HepG2 (cell line): ENCODE results near the gene PDP2. TPM values are rescaled to one million over a fixed set of nuclear protein-coding genes. Genes with fewer than 3 reads are reported as not detected.
A peak's percentile ranks its signal among the peaks of the same experiment; 100 is the strongest.

Experiments
- AHR ChIP-seq: IDR thresholded peaks from 2 replicates; pipeline ENCODE4 v1.6.1; 2018; ENCODE audit warnings: missing genetic modification reagents, missing compliant biosample characterization
- ETV5 ChIP-seq: IDR thresholded peaks from 2 replicates; pipeline ENCODE4 v1.6.1; 2018; ENCODE audit warnings: missing biosample characterization, missing genetic modification reagents, inconsistent platforms, borderline replicate concordance
- FOXC1 ChIP-seq: sonication (generic); formaldehyde crosslinking; IDR thresholded peaks from 2 replicates; pipeline ENCODE4 v1.8.0; 2022; ENCODE audit warnings: mild to moderate bottlenecking, missing genetic modification reagents, borderline replicate concordance
- HNF1B ChIP-seq: sonication (generic); formaldehyde crosslinking; IDR thresholded peaks from 2 replicates; pipeline ENCODE4 v1.5.1; 2020; ENCODE audit warnings: mild to moderate bottlenecking, moderate library complexity, missing genetic modification reagents
- HNF4G ChIP-seq, 2 experiments: sonication (generic) in 1 of 2; formaldehyde crosslinking in 1 of 2; IDR thresholded peaks; 2 replicates each; pipeline versions ENCODE4 v1.4.0 to v1.6.1; 2011 to 2020; ENCODE audit warnings: borderline replicate concordance in 2 of 2, low read depth in 2 of 2, mild to moderate bottlenecking in 2 of 2, low read length in 1 of 2, missing genetic modification reagents in 1 of 2, moderate library complexity in 1 of 2
- HNRNPLL ChIP-seq: fragments of 200-400 bp; formaldehyde crosslinking; IDR thresholded peaks from 2 replicates; pipeline ENCODE4 v1.6.1; 2017; ENCODE audit warnings: mild to moderate bottlenecking, low read depth, low read length; ENCODE audit not compliant: poor library complexity, severe bottlenecking
- KLF11 ChIP-seq: IDR thresholded peaks from 2 replicates; pipeline ENCODE4 v1.6.1; 2016; ENCODE audit warnings: missing compliant biosample characterization
- PTBP1 ChIP-seq: fragments of 200-400 bp; formaldehyde crosslinking; IDR thresholded peaks from 2 replicates; pipeline ENCODE4 v1.6.1; 2018; ENCODE audit warnings: low read length, low read depth; ENCODE audit not compliant: poor library complexity, severe bottlenecking
- SMAD1 ChIP-seq: sonication (generic); formaldehyde crosslinking; IDR thresholded peaks from 2 replicates; pipeline ENCODE4 v1.4.0; 2020; ENCODE audit warnings: missing genetic modification reagents, low read depth, mild to moderate bottlenecking, borderline replicate concordance
- ZMYM2 ChIP-seq: sonication (generic); formaldehyde crosslinking; IDR thresholded peaks from 2 replicates; pipeline ENCODE4 v1.8.0; 2022; ENCODE audit warnings: mild to moderate bottlenecking, missing genetic modification reagents
- ZNF225 ChIP-seq: sonication (generic); formaldehyde crosslinking; IDR thresholded peaks from 2 replicates; pipeline ENCODE4 v1.4.0; 2020; ENCODE audit warnings: mild to moderate bottlenecking, missing genetic modification reagents
- ZNF503 ChIP-seq: sonication (generic); formaldehyde crosslinking; IDR thresholded peaks from 2 replicates; pipeline ENCODE4 v1.4.0; 2020; ENCODE audit warnings: missing genetic modification reagents
- ZNF605 ChIP-seq: sonication (generic); formaldehyde crosslinking; IDR thresholded peaks from 2 replicates; pipeline ENCODE4 v1.8.0; 2022; ENCODE audit warnings: mild to moderate bottlenecking, missing genetic modification reagents
- ZNF619 ChIP-seq: sonication (generic); formaldehyde crosslinking; IDR thresholded peaks from 2 replicates; pipeline ENCODE4 v1.4.0; 2020; ENCODE audit warnings: mild to moderate bottlenecking, missing genetic modification reagents
- ZNF644 ChIP-seq: IDR thresholded peaks from 2 replicates; pipeline ENCODE4 v1.6.1; 2016; ENCODE audit warnings: low read depth
- ZNF770 ChIP-seq: sonication (generic); formaldehyde crosslinking; IDR thresholded peaks from 2 replicates; pipeline ENCODE4 v1.5.0; 2020; ENCODE audit warnings: mild to moderate bottlenecking, missing genetic modification reagents
- polyA plus RNA-seq, 8 experiments: library from polyadenylated mRNA; depleted of rRNA in 3 of 8; stranded (reverse) in 7 of 8; unstranded in 1 of 8; fragments of >200 nt; fragmentation: Illumina TruSeq in 4 of 8; extraction: Trizol in 4 of 8; gene quantifications; 2 replicates each; pipeline versions ENCODE4 v1.2.1 to v1.2.3, GENCODE V29; 2011 to 2016; ENCODE audit warnings: low read depth in 4 of 8, missing spikeins in 1 of 8, mixed read lengths in 1 of 8; ENCODE audit not compliant: insufficient read depth in 1 of 8
- total RNA-seq, 5 experiments: library from RNA; depleted of rRNA; stranded (reverse); fragments of >200 nt; fragmentation: Illumina TruSeq; extraction: Trizol; gene quantifications; 2 replicates each; pipeline ENCODE4 v1.2.3, GENCODE V29; 2016; ENCODE audit warnings: low read depth in 1 of 5
- TF ChIP-seq, protein P1 (sequence below): sonication (generic); formaldehyde crosslinking; IDR thresholded peaks from 2 replicates; pipeline ENCODE4 v1.4.0; 2020; ENCODE audit warnings: missing genetic modification reagents
- TF ChIP-seq, protein P2 (sequence below): sonication (generic); formaldehyde crosslinking; IDR thresholded peaks from 2 replicates; pipeline ENCODE4 v1.4.0; 2020; ENCODE audit warnings: missing genetic modification reagents

PDP2 gene
- total and polyA plus RNA-seq, 2 of the 13 experiments (the other 11 are each of a cell fraction or from before 2014, with no cell fraction given), result 12.8 to 15.8 TPM

GRCh38 chr16:66917741-66918140, 37.4 kb downstream of the PDP2 start (continued):
- TF ChIP-seq ZNF225 (CRISPR knock-in tag) (peak; percentile 69; the same call in 1 of the 2 replicates), ZNF605 (CRISPR knock-in tag) (peak; percentile 49; the same call in 1 of the 2 replicates), HNF4G (IDR thresholded peaks at IDR 0.05; ENCODE audit: borderline replicate concordance, low read depth, low read length) (0 out of 2 replicates have a peak, but pooled peaks have one; percentile 38), HNF4G (CRISPR knock-in tag; IDR thresholded peaks at IDR 0.05; ENCODE audit: borderline replicate concordance, low read depth) (peak; percentile 36; the same call in 1 of the 2 replicates), ZNF503 (CRISPR knock-in tag) (no peak), HNF1B (CRISPR knock-in tag) (0 out of 2 replicates have a peak, but pooled peaks have one; percentile 8), ETV5 (CRISPR knock-in tag) (peak; percentile 23; the same call in 1 of the 2 replicates), KLF11 (CRISPR knock-in tag) (no peak), ZMYM2 (CRISPR knock-in tag) (peak; percentile 76; the same call in 1 of the 2 replicates), SMAD1 (0 out of 2 replicates have a peak, but pooled peaks have one; percentile 39), HNRNPLL (peak; percentile 18), ZNF644 (CRISPR knock-in tag) (no peak), PTBP1 (no peak), AHR (CRISPR knock-in tag) (peak; percentile 66; the same call in 1 of the 2 replicates), ZNF770 (CRISPR knock-in tag) (no peak), FOXC1 (0 out of 2 replicates have a peak, but pooled peaks have one; percentile 57), ZNF619 (0 out of 2 replicates have a peak, but pooled peaks have one; percentile 13)
- TF ChIP-seq, protein P1, sequence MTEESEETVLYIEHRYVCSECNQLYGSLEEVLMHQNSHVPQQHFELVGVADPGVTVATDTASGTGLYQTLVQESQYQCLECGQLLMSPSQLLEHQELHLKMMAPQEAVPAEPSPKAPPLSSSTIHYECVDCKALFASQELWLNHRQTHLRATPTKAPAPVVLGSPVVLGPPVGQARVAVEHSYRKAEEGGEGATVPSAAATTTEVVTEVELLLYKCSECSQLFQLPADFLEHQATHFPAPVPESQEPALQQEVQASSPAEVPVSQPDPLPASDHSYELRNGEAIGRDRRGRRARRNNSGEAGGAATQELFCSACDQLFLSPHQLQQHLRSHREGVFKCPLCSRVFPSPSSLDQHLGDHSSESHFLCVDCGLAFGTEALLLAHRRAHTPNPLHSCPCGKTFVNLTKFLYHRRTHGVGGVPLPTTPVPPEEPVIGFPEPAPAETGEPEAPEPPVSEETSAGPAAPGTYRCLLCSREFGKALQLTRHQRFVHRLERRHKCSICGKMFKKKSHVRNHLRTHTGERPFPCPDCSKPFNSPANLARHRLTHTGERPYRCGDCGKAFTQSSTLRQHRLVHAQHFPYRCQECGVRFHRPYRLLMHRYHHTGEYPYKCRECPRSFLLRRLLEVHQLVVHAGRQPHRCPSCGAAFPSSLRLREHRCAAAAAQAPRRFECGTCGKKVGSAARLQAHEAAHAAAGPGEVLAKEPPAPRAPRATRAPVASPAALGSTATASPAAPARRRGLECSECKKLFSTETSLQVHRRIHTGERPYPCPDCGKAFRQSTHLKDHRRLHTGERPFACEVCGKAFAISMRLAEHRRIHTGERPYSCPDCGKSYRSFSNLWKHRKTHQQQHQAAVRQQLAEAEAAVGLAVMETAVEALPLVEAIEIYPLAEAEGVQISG, result peak; percentile 39; the same call in 1 of the 2 replicates
- TF ChIP-seq, protein P2, sequence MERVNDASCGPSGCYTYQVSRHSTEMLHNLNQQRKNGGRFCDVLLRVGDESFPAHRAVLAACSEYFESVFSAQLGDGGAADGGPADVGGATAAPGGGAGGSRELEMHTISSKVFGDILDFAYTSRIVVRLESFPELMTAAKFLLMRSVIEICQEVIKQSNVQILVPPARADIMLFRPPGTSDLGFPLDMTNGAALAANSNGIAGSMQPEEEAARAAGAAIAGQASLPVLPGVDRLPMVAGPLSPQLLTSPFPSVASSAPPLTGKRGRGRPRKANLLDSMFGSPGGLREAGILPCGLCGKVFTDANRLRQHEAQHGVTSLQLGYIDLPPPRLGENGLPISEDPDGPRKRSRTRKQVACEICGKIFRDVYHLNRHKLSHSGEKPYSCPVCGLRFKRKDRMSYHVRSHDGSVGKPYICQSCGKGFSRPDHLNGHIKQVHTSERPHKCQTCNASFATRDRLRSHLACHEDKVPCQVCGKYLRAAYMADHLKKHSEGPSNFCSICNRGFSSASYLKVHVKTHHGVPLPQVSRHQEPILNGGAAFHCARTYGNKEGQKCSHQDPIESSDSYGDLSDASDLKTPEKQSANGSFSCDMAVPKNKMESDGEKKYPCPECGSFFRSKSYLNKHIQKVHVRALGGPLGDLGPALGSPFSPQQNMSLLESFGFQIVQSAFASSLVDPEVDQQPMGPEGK (CRISPR knock-in tag), result peak; percentile 50; the same call in 1 of the 2 replicates
